Testis (tissue), 3 donors: ENCODE results near the gene ZMIZ1. TPM values are rescaled to one million over a fixed set of nuclear protein-coding genes. Genes with fewer than 3 reads are reported as not detected.

Source experiments
- DNase-seq: peaks from one replicate; pipeline ENCODE4 v3.0.0-alpha.2; 2019
- H3K27ac ChIP-seq, 2 donors: fragments of 200-600 bp; sonication (generic); one replicate each; pipeline ENCODE4 v1.5.1; 2019
- H3K27me3 ChIP-seq: fragments of 200-600 bp; sonication (generic); one replicate; pipeline ENCODE4 v1.5.1; 2019
- H3K36me3 ChIP-seq: fragments of 200-600 bp; sonication (generic); one replicate; pipeline ENCODE4 v1.5.1; 2017; ENCODE audit warnings: low read depth; ENCODE audit errors: missing control alignments
- H3K4me1 ChIP-seq: fragments of 200-600 bp; sonication (generic); one replicate; pipeline ENCODE4 v1.5.1; 2019
- H3K4me3 ChIP-seq, 2 donors: fragments of 200-600 bp; sonication (generic); one replicate each; pipeline ENCODE4 v1.5.1; 2017 to 2019
- H3K9me3 ChIP-seq: fragments of 200-600 bp; sonication (generic); one replicate; pipeline ENCODE4 v1.5.1; 2017
- POLR2A ChIP-seq: fragments of 450-650 bp; IDR thresholded peaks from one replicate; pipeline ENCODE4 v1.6.1; 2017; ENCODE audit warnings: antibody characterized with exemption, mild to moderate bottlenecking, moderate library complexity
- WGBS, 2 donors: methylation state at CpG; one replicate each; pipeline ENCODE4 v1.1.5; 2018; 5-methylcytosine and 5-hydroxymethylcytosine counted together
- intact Hi-C: fragments of 100-400 bp; cut with DNase I; formaldehyde crosslinking; loops from one replicate; pipeline ENCODE4 v1.15.1; 2023; ENCODE audit warnings: low total_unique reads
- polyA plus RNA-seq: library from polyadenylated mRNA; stranded (reverse); fragments of 350-450 nt; fragmentation: Illumina TruSeq; extraction: RNeasy Lipid Tissue Mini Kit (QIAGEN cat#74804); gene quantifications from one replicate; pipeline ENCODE4 v1.2.3, GENCODE V29; 2014; ENCODE audit warnings: low read depth, low replicate concordance; ENCODE audit not compliant: insufficient read depth
- total RNA-seq, 2 donors: library from RNA; depleted of rRNA; stranded (reverse); fragments of >200 nt; gene quantifications; one replicate each; pipeline ENCODE4 v1.2.3, GENCODE V29; 2016
- TF ChIP-seq, protein P1 (sequence below), 3 experiments: fragments of 450-650 bp in 2 of 3; fragments of 200-600 bp in 1 of 3; sonication (generic) in 1 of 3; IDR thresholded peaks; one replicate each; pipeline ENCODE4 v1.5.1; 2016 to 2019; ENCODE audit warnings: antibody characterized with exemption in 3 of 3, mild to moderate bottlenecking in 2 of 3, moderate library complexity in 1 of 3

Gene ZMIZ1
- total and polyA plus RNA-seq, 3 donors from 2014 or later, result 15.2 to 22.0 (median 18.8) TPM

DNA sequence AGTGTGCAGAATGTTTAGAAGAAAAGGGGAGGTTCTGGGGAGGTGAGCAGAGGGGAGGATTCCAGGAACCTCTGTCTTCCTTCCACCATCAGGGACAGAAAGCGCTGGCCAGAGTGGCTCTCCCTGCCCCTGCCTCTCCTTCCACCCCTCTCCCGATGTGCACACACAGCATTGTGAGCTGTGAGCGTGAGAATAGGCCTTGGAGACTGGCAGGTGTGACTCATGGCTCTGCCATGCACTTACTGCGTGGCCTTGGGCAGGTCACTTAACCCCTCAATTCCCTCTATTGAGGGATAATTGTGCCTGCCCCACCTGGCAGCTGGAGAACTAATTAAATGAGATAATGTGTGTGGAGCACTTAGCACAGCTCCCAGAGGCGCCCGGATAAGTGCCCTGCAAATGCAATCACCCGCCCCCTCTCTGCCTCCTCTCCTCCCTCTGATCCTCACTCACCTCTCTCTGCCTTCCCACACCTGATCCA lies 115.4 kb downstream of the ZMIZ1 start:
- intact Hi-C loops, result no loop called here
- WGBS, 2 donors, result 52 to 60% methylated on average over 6 to 7 of the region's 7 CpGs
- no peaks in the 10 kb centered on the region for H3K27me3 ChIP-seq
- peaks cover 65% of the 10 kb centered on the region for H3K4me1 ChIP-seq
- peak overlapping the region in 1 of 2 donors; percentile 36 for H3K27ac ChIP-seq
- DNase-seq, result no peak
- no peaks in the 10 kb centered on the region for H3K9me3 ChIP-seq
- H3K36me3 ChIP-seq, result no peaks in the 10 kb centered on the region
- TF ChIP-seq, protein P1, sequence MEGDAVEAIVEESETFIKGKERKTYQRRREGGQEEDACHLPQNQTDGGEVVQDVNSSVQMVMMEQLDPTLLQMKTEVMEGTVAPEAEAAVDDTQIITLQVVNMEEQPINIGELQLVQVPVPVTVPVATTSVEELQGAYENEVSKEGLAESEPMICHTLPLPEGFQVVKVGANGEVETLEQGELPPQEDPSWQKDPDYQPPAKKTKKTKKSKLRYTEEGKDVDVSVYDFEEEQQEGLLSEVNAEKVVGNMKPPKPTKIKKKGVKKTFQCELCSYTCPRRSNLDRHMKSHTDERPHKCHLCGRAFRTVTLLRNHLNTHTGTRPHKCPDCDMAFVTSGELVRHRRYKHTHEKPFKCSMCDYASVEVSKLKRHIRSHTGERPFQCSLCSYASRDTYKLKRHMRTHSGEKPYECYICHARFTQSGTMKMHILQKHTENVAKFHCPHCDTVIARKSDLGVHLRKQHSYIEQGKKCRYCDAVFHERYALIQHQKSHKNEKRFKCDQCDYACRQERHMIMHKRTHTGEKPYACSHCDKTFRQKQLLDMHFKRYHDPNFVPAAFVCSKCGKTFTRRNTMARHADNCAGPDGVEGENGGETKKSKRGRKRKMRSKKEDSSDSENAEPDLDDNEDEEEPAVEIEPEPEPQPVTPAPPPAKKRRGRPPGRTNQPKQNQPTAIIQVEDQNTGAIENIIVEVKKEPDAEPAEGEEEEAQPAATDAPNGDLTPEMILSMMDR (IDR thresholded peaks at IDR 0.05), result no peak
- no peak for TF ChIP-seq POLR2A
- no peak overlapping the region for H3K4me3 ChIP-seq

DNA sequence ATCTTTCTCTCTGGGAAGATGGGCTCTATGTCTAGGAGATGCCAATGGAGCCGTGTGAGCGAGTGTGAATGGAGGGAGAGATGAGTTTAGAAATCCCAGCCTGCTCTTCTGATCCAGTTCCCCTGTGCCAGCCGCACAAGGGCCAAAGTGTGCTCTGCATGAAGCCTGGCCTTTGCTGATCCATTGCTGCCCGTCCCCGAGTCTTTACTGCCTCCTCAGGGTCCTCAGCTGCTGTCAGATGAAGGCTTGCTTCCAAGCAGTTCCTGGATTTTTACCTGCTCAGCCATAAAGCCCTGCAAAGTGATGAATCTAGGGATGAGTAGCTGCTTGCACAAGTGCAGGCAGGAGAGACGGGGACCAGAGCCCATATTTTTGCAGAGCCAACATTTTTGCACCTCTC lies 115.9 kb downstream of the ZMIZ1 start:
- no peaks in the 10 kb centered on the region for H3K9me3 ChIP-seq
- H3K27me3 ChIP-seq, result no peaks in the 10 kb centered on the region
- WGBS, 2 donors, result 29 to 66% methylated on average over 6 of the region's 6 CpGs
- H3K4me1 ChIP-seq, result peaks cover 64% of the 10 kb centered on the region
- no peak for TF ChIP-seq POLR2A
- TF ChIP-seq, protein P1 (IDR thresholded peaks at IDR 0.05), result no peak
- H3K4me3 ChIP-seq, result no peak overlapping the region
- no peaks in the 10 kb centered on the region for H3K36me3 ChIP-seq
- H3K27ac ChIP-seq, result peak overlapping the region in 1 of 2 donors; percentile 37
- no peak for DNase-seq
- intact Hi-C loops, result no loop called here

DNA sequence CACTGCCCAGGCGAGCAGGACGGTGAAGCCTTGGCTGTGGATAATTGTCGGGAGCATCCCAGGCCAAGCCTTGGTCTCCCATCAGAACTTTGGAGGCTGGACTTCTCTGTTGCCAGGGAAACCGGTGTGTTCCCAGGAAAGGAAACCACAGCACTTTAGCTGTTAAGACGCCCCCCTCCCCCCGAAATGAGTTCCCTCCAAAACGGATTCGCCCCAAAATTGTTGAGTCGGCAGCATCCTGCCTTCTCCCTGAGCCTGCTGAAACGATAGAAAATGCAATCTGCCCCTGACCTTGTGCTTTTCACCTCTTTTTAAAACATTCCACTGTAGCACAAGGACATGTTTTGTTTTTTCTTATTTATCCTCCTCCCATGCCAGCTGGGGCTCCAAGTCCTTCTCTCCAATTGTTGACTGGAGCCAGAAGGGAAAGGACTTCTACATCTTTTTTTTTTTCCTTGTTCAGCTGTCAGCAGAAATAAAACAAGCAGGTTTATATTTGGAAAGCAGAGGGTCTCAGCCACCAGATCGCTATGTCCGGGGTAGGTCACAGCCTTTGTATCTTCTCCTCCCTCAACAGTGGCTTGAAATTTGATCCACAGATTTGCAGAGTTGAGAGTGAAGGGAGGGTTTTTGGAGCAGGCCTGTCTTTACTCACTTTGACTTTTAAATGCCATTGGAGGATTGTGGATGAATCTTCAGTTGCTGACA lies 116.5 kb downstream of the ZMIZ1 start:
- H3K36me3 ChIP-seq, result no peaks in the 10 kb centered on the region
- intact Hi-C loops, result no loop called here
- no peaks in the 10 kb centered on the region for H3K27me3 ChIP-seq
- peak; percentile 67 for DNase-seq
- no peaks in the 10 kb centered on the region for H3K9me3 ChIP-seq
- H3K4me3 ChIP-seq, result no peak overlapping the region
- H3K4me1 ChIP-seq, result peaks cover 64% of the 10 kb centered on the region
- 24 to 34% methylated on average over 12 of the region's 12 CpGs for WGBS, 2 donors
- TF ChIP-seq POLR2A, result no peak
- TF ChIP-seq, protein P1 (IDR thresholded peaks at IDR 0.05), result no peak
- peak overlapping the region in 1 of 2 donors; percentile 64 for H3K27ac ChIP-seq

DNA sequence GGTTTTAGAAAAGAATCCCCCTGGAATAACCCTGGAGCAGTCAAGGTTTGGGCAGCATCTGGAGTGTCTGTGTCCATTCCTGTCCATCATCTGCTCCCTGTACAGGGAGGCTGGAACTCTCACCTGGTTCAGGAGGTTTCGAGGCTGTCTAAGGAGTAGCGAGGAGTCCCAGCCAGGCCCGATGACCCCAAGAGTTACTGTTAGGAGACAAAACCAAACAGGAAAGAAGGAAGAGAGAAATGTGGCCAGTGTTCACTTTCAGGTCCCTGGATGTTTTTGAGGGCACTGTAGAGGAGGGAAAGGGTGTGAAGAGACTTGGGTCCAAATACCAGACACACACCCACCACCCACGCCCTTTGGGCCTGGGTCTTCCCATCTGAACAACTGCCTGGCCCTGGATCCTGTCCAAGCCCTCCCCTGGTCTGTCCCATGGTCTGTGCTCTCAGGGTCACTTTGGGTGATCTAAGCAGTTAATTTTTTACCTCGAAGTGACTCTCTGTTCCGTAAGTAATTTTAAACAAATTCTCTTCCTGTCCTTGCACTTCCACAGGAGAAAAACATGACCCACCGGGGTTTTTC lies 117.1 kb downstream of the ZMIZ1 start:
- TF ChIP-seq, protein P1 (IDR thresholded peaks at IDR 0.05), result no peak
- TF ChIP-seq POLR2A, result no peak
- Histone ChIP-seq H3K36me3 (no peaks in the 10 kb centered on the region), H3K27ac (peak overlapping the region in 1 of 2 donors; percentile 64), H3K27me3 (no peaks in the 10 kb centered on the region), H3K4me3 (no peak overlapping the region), H3K9me3 (no peaks in the 10 kb centered on the region), H3K4me1 (peaks cover 58% of the 10 kb centered on the region)
- whole genome bisulfite sequencing, 2 donors, result 41 to 46% methylated on average over 7 of the region's 7 CpGs
- no peak for DNase-seq
- intact Hi-C loops, result no loop called here
